C4-2B (cell line): ENCODE measurements around the gene SMYD4.

ENCODE experiments used
- CTCF ChIP-seq: fragments of 450-650 bp; conservative IDR thresholded peaks from 2 replicates; pipeline ENCODE4 v1.5.1; 2017; ENCODE audit warnings: mild to moderate bottlenecking
- ZFX ChIP-seq: fragments of 450-650 bp; IDR thresholded peaks from 2 replicates; pipeline ENCODE4 v1.6.1; 2017

- TF ChIP-seq CTCF = no peak
- no peak for TF ChIP-seq ZFX
Measured at GRCh38 chr17:1743088-1743439, 86.6 kb downstream of the SMYD4 start.
